NB4 (cell line): ENCODE results near the gene LAG3.

Source experiments
- CTCF ChIP-seq: IDR thresholded peaks from one replicate; pipeline ENCODE4 v1.5.1; 2012; ENCODE audit warnings: low read depth, low read length
- POLR2A ChIP-seq: IDR thresholded peaks from 2 replicates; pipeline ENCODE4 v1.6.1; 2011; ENCODE audit warnings: mild to moderate bottlenecking; ENCODE audit not compliant: insufficient read length; ENCODE audit errors: extremely low read depth

GRCh38 chr12:6763380-6763779 is 8.9 kb upstream of the LAG3 start:
- TF ChIP-seq POLR2A (no peak), CTCF (no peak)
